Psoas muscle (tissue), 8 donors: Measurements from ENCODE around the gene RBM4. TPM values are rescaled to one million over a fixed set of nuclear protein-coding genes. Genes with fewer than 3 reads are reported as not detected.

ENCODE experiments used
- ATAC-seq, 4 donors: fragments of 200-7000 bp; cut with Tn5 transposase; one replicate each; pipeline ENCODE4 v1.9.1; 2020; ENCODE audit warnings: moderate library complexity in 3 of 4, mild to moderate bottlenecking in 2 of 4
- DNase-seq, 2 donors: peaks; one replicate each; pipeline ENCODE4 v3.0.0-alpha.2; 2020
- H3K27ac ChIP-seq: fragments of 200-600 bp; one replicate; pipeline ENCODE4 v1.8.0; 2022
- H3K27me3 ChIP-seq, 3 donors: fragments of 200-600 bp in 1 of 3; one replicate each; pipeline versions ENCODE4 v1.6.1 to v1.8.0; 2013 to 2022; ENCODE audit warnings: low read length in 2 of 3, mild to moderate bottlenecking in 2 of 3, moderate library complexity in 1 of 3; ENCODE audit not compliant: insufficient read depth in 3 of 3
- H3K36me3 ChIP-seq, 2 donors: fragments of 200-600 bp in 1 of 2; one replicate each; pipeline versions ENCODE4 v1.6.1 to v1.8.0; 2013 to 2022; ENCODE audit warnings: low read depth in 1 of 2, mild to moderate bottlenecking in 1 of 2, moderate library complexity in 1 of 2; ENCODE audit not compliant: insufficient read depth in 1 of 2
- H3K4me1 ChIP-seq: fragments of 200-600 bp; one replicate; pipeline ENCODE4 v1.8.0; 2022
- H3K4me3 ChIP-seq: fragments of 200-600 bp; one replicate; pipeline ENCODE4 v1.8.0; 2022; ENCODE audit warnings: mild to moderate bottlenecking
- H3K9me3 ChIP-seq: fragments of 200-600 bp; one replicate; pipeline ENCODE4 v1.8.0; 2022
- CTCF ChIP-seq: fragments of 200-600 bp; IDR thresholded peaks from one replicate; pipeline ENCODE4 v1.8.0; 2022; ENCODE audit warnings: antibody characterized with exemption
- WGBS, 3 donors: extraction: QIAGEN DNeasy Blood & Tissue Kit; methylation state at CpG; one replicate each; pipeline versions ENCODE4 v1.1.6 to v1.1.7; 2013; 5-methylcytosine and 5-hydroxymethylcytosine counted together
- intact Hi-C, 2 donors: fragments of 100-400 bp; cut with DNase I; formaldehyde crosslinking; loops; one replicate each; pipeline versions ENCODE4 v1.11.0 to v1.14.2; 2022
- polyA plus RNA-seq, 3 donors: library from polyadenylated mRNA; stranded (reverse); fragments of 200-250 nt; gene quantifications; one replicate each; pipeline ENCODE4 v1.2.3, GENCODE V29; 2013
- total RNA-seq, 4 donors: library from RNA; stranded (reverse); fragmentation: NEBNext Ultra II Directional in 2 of 4; extraction: Animal tissue kit (Norgen Biotek cat#: 25700) in 2 of 4; gene quantifications; one replicate each; pipeline versions ENCODE4 v1.2.1 to v1.2.4, GENCODE V29; 2021 to 2023
- donor health status: healthy with polysubstance abuse.
- donor health status: DM: no; HTN: no; CAD: no; lungs with moderate emphysema.
- donor health status: Bipolar disorder and iron deficiency.
- donor health status: healthy.
- donor health status: DM: yes; HTN: yes; CAD: no.
- donor health status: DM: no; HTN: no; CAD: no.
- donor health status: DM: no; HTN: no; CAD: no.
- donor health status: DM: yes; HTN: yes; CAD: no.

The RBM4 gene
- total and polyA plus RNA-seq, 7 donors = 54.5 to 80.8 (median 63.5) TPM

- Histone ChIP-seq H3K36me3 (no peaks in the 10 kb centered on the region), H3K4me3 (no peak overlapping the region), H3K9me3 (no peaks in the 10 kb centered on the region), H3K4me1 (no peaks in the 10 kb centered on the region), H3K27me3 (no peaks in the 10 kb centered on the region), H3K27ac (no peak overlapping the region)
- no peak for TF ChIP-seq CTCF
- WGBS, 3 donors = 81 to 87% (median 81%) methylated on average over 28 of the region's 28 CpGs
- no peak for DNase-seq
- intact Hi-C loops = loop anchor here in 1 of 2 donors (10.0 kb wide), 1 partner anchor 274 kb away; no protein-coding TSS in a partner anchor
- ATAC-seq = no peak
These were observed 50.3 kb downstream of the RBM4 start for GRCh38 chr11:66688561-66689534.

GRCh38 chr11:66689661-66690590, 51.4 kb downstream of the RBM4 start:
- Histone ChIP-seq H3K27ac (no peak overlapping the region), H3K27me3 (no peaks in the 10 kb centered on the region), H3K4me1 (no peaks in the 10 kb centered on the region), H3K36me3 (no peaks in the 10 kb centered on the region), H3K4me3 (no peak overlapping the region), H3K9me3 (no peaks in the 10 kb centered on the region)
- intact Hi-C loops = loop anchor here in 1 of 2 donors (5.0 to 10.0 kb wide), 2 partner anchors 192 to 275 kb away; no protein-coding TSS in a partner anchor
- no peak for TF ChIP-seq CTCF
- no peak for DNase-seq
- WGBS, 3 donors = 87 to 91% (median 90%) methylated on average over 28 to 32 of the region's 32 CpGs
- no peak for ATAC-seq

GRCh38 chr11:66691311-66691980, 52.9 kb downstream of the RBM4 start:
- DNase-seq (no peak), ATAC-seq (no peak)
- no peaks in the 10 kb centered on the region for H3K9me3 ChIP-seq
- H3K4me3 ChIP-seq = no peak overlapping the region
- no peak overlapping the region for H3K27ac ChIP-seq
- WGBS, 3 donors = 89 to 92% (median 90%) methylated on average over 37 to 38 of the region's 38 CpGs
- TF ChIP-seq CTCF = no peak
- no peaks in the 10 kb centered on the region for H3K36me3 ChIP-seq
- H3K27me3 ChIP-seq = no peaks in the 10 kb centered on the region
- intact Hi-C loops = loop anchor here in 1 of 2 donors (5.0 kb wide), 1 partner anchor 191 kb away; no protein-coding TSS in a partner anchor
- no peaks in the 10 kb centered on the region for H3K4me1 ChIP-seq

- no peak overlapping the region for H3K27ac ChIP-seq
- H3K27me3 ChIP-seq = no peaks in the 10 kb centered on the region
- no peak overlapping the region for H3K4me3 ChIP-seq
- H3K36me3 ChIP-seq = no peaks in the 10 kb centered on the region
- intact Hi-C loops = loop anchor here in 1 of 2 donors (2.0 to 5.0 kb wide), 2 partner anchors 142 to 190 kb away; no protein-coding TSS in a partner anchor
- no peaks in the 10 kb centered on the region for H3K9me3 ChIP-seq
- 90 to 91% (median 90%) methylated on average over 18 of the region's 18 CpGs for WGBS, 3 donors
- DNase-seq (no peak), ATAC-seq (no peak)
- H3K4me1 ChIP-seq = no peaks in the 10 kb centered on the region
- no peak for TF ChIP-seq CTCF
These were observed 53.9 kb downstream of the RBM4 start for GRCh38 chr11:66692446-66692845.
